ENCODE data around the gene GFPT1. TPM values are rescaled to one million over a fixed set of nuclear protein-coding genes. Genes with fewer than 3 reads are reported as not detected.
"Not testable (repeated sequence)": the region's sequence is repeated elsewhere in the genome, so short reads cannot be mapped to it uniquely, and the experiment has no call there.

GFPT1 gene
- total RNA-seq, 4 donors from 2014 or later: 56.7 to 125 (median 71.3) TPM

- 91 to 95% methylated on average over 2 of the region's 2 CpGs for WGBS, 2 donors
- intact Hi-C loops (cut with DNase I): no loop called here
- no peak for TF ChIP-seq CTCF (IDR thresholded peaks at IDR 0.05)
- TF ChIP-seq POLR2A (IDR thresholded peaks at IDR 0.05): no peak
- no peaks in the 10 kb centered on the region for H3K4me1 ChIP-seq
- H3K9me3 ChIP-seq: no peaks in the 10 kb centered on the region
- H3K27ac ChIP-seq: no peak overlapping the region
- DNase-seq: no peak
- H3K4me3 ChIP-seq (replicated peaks in 1 of 3): no peak overlapping the region
- H3K27me3 ChIP-seq: no peaks in the 10 kb centered on the region
- peaks cover 7 to 25% of the 10 kb centered on the region in 2 donors for H3K36me3 ChIP-seq
Observed at GRCh38 chr2:69428981-69429380, 42.0 kb upstream of the GFPT1 start.

GRCh38 chr2:69424419-69424818 is 37.4 kb upstream of the GFPT1 start:
- no peak for TF ChIP-seq POLR2A (IDR thresholded peaks at IDR 0.05)
- TF ChIP-seq CTCF (IDR thresholded peaks at IDR 0.05): no peak
- Histone ChIP-seq H3K27ac (no peak overlapping the region), H3K36me3 (peaks cover 0 to 29% of the 10 kb centered on the region in 2 donors), H3K27me3 (no peaks in the 10 kb centered on the region), H3K9me3 (no peaks in the 10 kb centered on the region), H3K4me3 (replicated peaks in 1 of 3) (no peak overlapping the region), H3K4me1 (peaks cover 0 to 3% of the 10 kb centered on the region in 2 donors)
- WGBS, 2 donors: 93 to 98% methylated on average over 2 of the region's 2 CpGs
- intact Hi-C loops (cut with DNase I): no loop called here
- DNase-seq: no peak

GRCh38 chr2:69422198-69422597 is 35.2 kb upstream of the GFPT1 start:
- intact Hi-C loops (cut with DNase I): no loop called here
- H3K9me3 ChIP-seq: no peaks in the 10 kb centered on the region
- peak overlapping the region in 1 of 3 donors; percentile 3 for H3K27ac ChIP-seq
- no peak overlapping the region for H3K4me3 ChIP-seq (replicated peaks in 1 of 3)
- no peaks in the 10 kb centered on the region for H3K27me3 ChIP-seq
- DNase-seq: no peak
- H3K4me1 ChIP-seq: peaks cover 0 to 3% of the 10 kb centered on the region in 2 donors
- TF ChIP-seq POLR2A (IDR thresholded peaks at IDR 0.05) (no peak), CTCF (IDR thresholded peaks at IDR 0.05) (no peak)
- H3K36me3 ChIP-seq: peaks cover 8 to 34% of the 10 kb centered on the region in 2 donors

GRCh38 chr2:69419111-69419510 is 32.1 kb upstream of the GFPT1 start:
- H3K27ac ChIP-seq; H3K9me3 ChIP-seq; DNase-seq; H3K4me1 ChIP-seq; H3K4me3 ChIP-seq (replicated peaks in 1 of 3); H3K27me3 ChIP-seq; intact Hi-C loops (cut with DNase I): not testable (repeated sequence)
- peaks cover 23 to 35% of the 10 kb centered on the region in 2 donors for H3K36me3 ChIP-seq
- WGBS, 2 donors: 93 to 97% methylated on average over 7 of the region's 7 CpGs

- 80 to 82% methylated on average over 1 of the region's 1 CpG for WGBS, 2 donors
- H3K36me3 ChIP-seq: peaks cover 23 to 37% of the 10 kb centered on the region in 2 donors
Observed at GRCh38 chr2:69416147-69416546, 29.1 kb upstream of the GFPT1 start.

More at GRCh38 chr2:69416147-69416546, 29.1 kb upstream of the GFPT1 start:
- intact Hi-C loops (cut with DNase I): no loop called here
- no peaks in the 10 kb centered on the region for H3K27me3 ChIP-seq
- H3K9me3 ChIP-seq: no peaks in the 10 kb centered on the region
- H3K27ac ChIP-seq: no peak overlapping the region
- no peak overlapping the region for H3K4me3 ChIP-seq (replicated peaks in 1 of 3)
- H3K4me1 ChIP-seq: no peaks in the 10 kb centered on the region
- DNase-seq: no peak
- TF ChIP-seq POLR2A (IDR thresholded peaks at IDR 0.05) (no peak), CTCF (IDR thresholded peaks at IDR 0.05) (no peak)
